K562 (cell line): ENCODE data around the gene UBE2M. TPM values are rescaled to one million over a fixed set of nuclear protein-coding genes. Genes with fewer than 3 reads are reported as not detected.

Experiments
- BCOR ChIP-seq: fragments of 450-650 bp; IDR thresholded peaks from 2 replicates; pipeline ENCODE4 v1.6.1; 2016
- C11orf30 ChIP-seq: fragments of 450-650 bp; IDR thresholded peaks from 2 replicates; pipeline ENCODE4 v1.6.1; 2016; ENCODE audit warnings: low read depth, mild to moderate bottlenecking
- CREBBP ChIP-seq: IDR thresholded peaks from one replicate; pipeline ENCODE4 v1.6.1; 2012; ENCODE audit warnings: low read depth, mild to moderate bottlenecking, control low read depth, inconsistent platforms, low read length
- E2F8 ChIP-seq: fragments of 450-650 bp; IDR thresholded peaks from 2 replicates; pipeline ENCODE4 v1.7.1; 2018; ENCODE audit warnings: mild to moderate bottlenecking, low read depth; ENCODE audit not compliant: partially characterized antibody
- FOXJ3 ChIP-seq: sonication (generic); formaldehyde crosslinking; IDR thresholded peaks from 2 replicates; pipeline ENCODE4 v1.4.0; 2020; ENCODE audit warnings: mild to moderate bottlenecking, missing genetic modification reagents
- KAT7 ChIP-seq: sonication (generic); formaldehyde crosslinking; IDR thresholded peaks from 2 replicates; pipeline ENCODE4 v1.8.0; 2022; ENCODE audit warnings: missing genetic modification reagents, mild to moderate bottlenecking, borderline replicate concordance
- MEF2D ChIP-seq: conservative IDR thresholded peaks from 2 replicates; pipeline ENCODE4 v1.6.1; 2016; ENCODE audit warnings: low read depth, missing genetic modification characterization, missing compliant biosample characterization
- NR2C2 ChIP-seq, 2 experiments: fragments of 200-800 bp in 1 of 2; sonication (Bioruptor generic) in 1 of 2; sonication (generic) in 1 of 2; formaldehyde crosslinking in 1 of 2; IDR thresholded peaks; 2 replicates each; pipeline versions ENCODE4 v1.6.1 to v1.8.0; 2016 to 2022; ENCODE audit warnings: mild to moderate bottlenecking in 1 of 2, missing compliant biosample characterization in 1 of 2, missing genetic modification characterization in 1 of 2, missing genetic modification reagents in 1 of 2
- REST ChIP-seq, 2 experiments: fragments of 450-650 bp; formaldehyde crosslinking in 1 of 2; IDR thresholded peaks; 2 replicates each; pipeline versions ENCODE4 v1.4.0 to v1.6.1; 2014 to 2020; ENCODE audit warnings: mild to moderate bottlenecking in 2 of 2, borderline replicate concordance in 1 of 2, low read depth in 1 of 2
- SRSF1 ChIP-seq: fragments of 200-400 bp; formaldehyde crosslinking; IDR thresholded peaks from 2 replicates; pipeline ENCODE4 v1.6.1; 2017; ENCODE audit warnings: mild to moderate bottlenecking, low read depth, low read length, moderate library complexity
- ZBTB12 ChIP-seq: fragments of 250-450 bp; sonication (Bioruptor Pico); IDR thresholded peaks from 2 replicates; pipeline ENCODE4 v1.4.0; 2020
- ZFX ChIP-seq: sonication (generic); formaldehyde crosslinking; IDR thresholded peaks from 2 replicates; pipeline ENCODE4 v1.8.0; 2022; ENCODE audit warnings: mild to moderate bottlenecking, missing genetic modification reagents, moderate library complexity
- ZNF165 ChIP-seq: fragments of 250-450 bp; sonication (Bioruptor Pico); IDR thresholded peaks from 2 replicates; pipeline ENCODE4 v1.4.0; 2020; ENCODE audit warnings: borderline replicate concordance
- polyA plus RNA-seq, 8 experiments: library from polyadenylated mRNA; depleted of rRNA in 4 of 8; stranded (reverse) in 5 of 8; unstranded in 3 of 8; fragments of >200 nt; fragmentation: Nextera tagmentation in 2 of 8; fragmentation: Illumina TruSeq in 1 of 8; extraction: Ambion mirVana in 2 of 8; extraction: Trizol in 1 of 8; gene quantifications; 2 replicates each; pipeline versions ENCODE4 v1.2.1 to v1.2.3, GENCODE V29; 2011 to 2014; ENCODE audit warnings: inconsistent platforms in 1 of 8, missing spikeins in 1 of 8
- total RNA-seq, 7 experiments: library from RNA; depleted of rRNA in 6 of 7; stranded (reverse); fragments of >200 nt in 6 of 7; fragmentation: Illumina TruSeq in 2 of 7; extraction: Trizol in 2 of 7; gene quantifications; 2 replicates each; pipeline versions ENCODE4 v1.2.1 to v1.2.3, GENCODE V29; 2011 to 2021; ENCODE audit warnings: low replicate concordance in 1 of 7

UBE2M gene
- total and polyA plus RNA-seq, 9 of the 15 experiments (the other 6 are each of a cell fraction or from before 2014, with no cell fraction given): 0.92 to 163 (median 85.7) TPM

GRCh38 chr19:58581227-58582141 is 23.1 kb upstream of the UBE2M start (continued):
- peak; percentile 73 for TF ChIP-seq E2F8
- no peak for TF ChIP-seq CREBBP
- TF ChIP-seq C11orf30: peak; percentile 86
- no peak for TF ChIP-seq ZBTB12 (CRISPR knock-in tag)
- TF ChIP-seq NR2C2 (CRISPR knock-in tag; IDR thresholded peaks at IDR 0.05): peak; percentile 82
- peak; percentile 60; the same call in 1 of the 2 replicates for TF ChIP-seq NR2C2 (tag; IDR thresholded peaks at IDR 0.05)
- TF ChIP-seq REST (IDR thresholded peaks at IDR 0.05; ENCODE audit: borderline replicate concordance): peak; percentile 96
- no peak for TF ChIP-seq REST (CRISPR knock-in tag; IDR thresholded peaks at IDR 0.05; ENCODE audit: low read depth)
- no peak for TF ChIP-seq FOXJ3 (CRISPR knock-in tag)
- peak; percentile 87 for TF ChIP-seq ZFX (CRISPR knock-in tag)
- TF ChIP-seq BCOR: peak; percentile 72
- TF ChIP-seq ZNF165 (CRISPR knock-in tag): no peak
- 0 out of 2 replicates have a peak, but pooled peaks have one; percentile 19 for TF ChIP-seq MEF2D
- no peak for TF ChIP-seq SRSF1
- peak; percentile 91; the same call in 1 of the 2 replicates for TF ChIP-seq KAT7 (CRISPR knock-in tag)
